Thyroid gland (tissue), 4 donors: ENCODE results near the gene GNS.

Experiments
- CTCF ChIP-seq, 6 experiments: fragments of 200-600 bp in 3 of 6; fragments of 450-650 bp in 3 of 6; sonication (generic) in 3 of 6; IDR thresholded peaks; one replicate each; pipeline ENCODE4 v1.5.1; 2016 to 2019; ENCODE audit warnings: antibody characterized with exemption in 6 of 6, mild to moderate bottlenecking in 2 of 6, inconsistent platforms in 1 of 6, moderate library complexity in 1 of 6
- POLR2A ChIP-seq, 2 donors: fragments of 450-650 bp; IDR thresholded peaks; one replicate each; pipeline ENCODE4 v1.6.1; 2017; ENCODE audit warnings: antibody characterized with exemption in 2 of 2, mild to moderate bottlenecking in 2 of 2, moderate library complexity in 1 of 2

- TF ChIP-seq CTCF (IDR thresholded peaks at IDR 0.05): no peak
- no peak for TF ChIP-seq POLR2A (IDR thresholded peaks at IDR 0.05)
Measured at GRCh38 chr12:64691795-64692583, 67.2 kb downstream of the GNS start.
